Mesendoderm (in vitro differentiated cells): ENCODE measurements around the gene GPR15LG.

Experiments
- DNase-seq: peaks from one replicate; pipeline ENCODE4 v3.0.0; 2013
- H2AK5ac ChIP-seq: 2 replicates; pipeline ENCODE4 v1.6.1; 2013; ENCODE audit warnings: low read length, inconsistent platforms
- H2BK120ac ChIP-seq: 2 replicates; pipeline ENCODE4 v1.6.1; 2013; ENCODE audit warnings: low read depth, mild to moderate bottlenecking, low read length, moderate library complexity, mixed read lengths
- H2BK15ac ChIP-seq: replicated peaks from 2 replicates; pipeline ENCODE4 v1.6.1; 2013; ENCODE audit warnings: low read depth, mild to moderate bottlenecking, moderate library complexity
- H2BK5ac ChIP-seq: 2 replicates; pipeline ENCODE4 v1.6.1; 2013; ENCODE audit warnings: low read length, inconsistent platforms
- H3K18ac ChIP-seq: 2 replicates; pipeline ENCODE4 v1.6.1; 2013; ENCODE audit warnings: mild to moderate bottlenecking, low read length, mixed read lengths
- H3K23ac ChIP-seq: one replicate; pipeline ENCODE4 v1.6.1; 2013; ENCODE audit warnings: low read length
- H3K27ac ChIP-seq: 2 replicates; pipeline ENCODE4 v1.5.1; 2013; ENCODE audit warnings: low read depth, mild to moderate bottlenecking, inconsistent platforms, low read length, moderate library complexity
- H3K27me3 ChIP-seq: 2 replicates; pipeline ENCODE4 v1.6.1; 2013; ENCODE audit warnings: low read length, control low read depth, mild to moderate bottlenecking, inconsistent platforms; ENCODE audit not compliant: insufficient read depth, poor library complexity
- H3K36me3 ChIP-seq: 2 replicates; pipeline ENCODE4 v1.6.1; 2013; ENCODE audit warnings: low read length, inconsistent platforms; ENCODE audit not compliant: control insufficient read depth, insufficient read depth
- H3K4ac ChIP-seq: one replicate; pipeline ENCODE4 v1.6.1; 2013; ENCODE audit warnings: low read depth, mild to moderate bottlenecking, low read length, moderate library complexity
- H3K4me1 ChIP-seq: 2 replicates; pipeline ENCODE4 v1.6.1; 2013; ENCODE audit warnings: low read depth, low read length, inconsistent platforms; ENCODE audit not compliant: control insufficient read depth
- H3K4me2 ChIP-seq: 2 replicates; pipeline ENCODE4 v1.6.1; 2013; ENCODE audit warnings: low read length
- H3K4me3 ChIP-seq: 2 replicates; pipeline ENCODE4 v1.5.1; 2013; ENCODE audit warnings: mild to moderate bottlenecking, low read length
- H3K56ac ChIP-seq: one replicate; pipeline ENCODE4 v1.6.1; 2013; ENCODE audit warnings: low read length
- H3K79me1 ChIP-seq: 2 replicates; pipeline ENCODE4 v1.6.1; 2013; ENCODE audit warnings: low read length, inconsistent platforms
- H3K79me2 ChIP-seq: 2 replicates; pipeline ENCODE4 v1.6.1; 2013; ENCODE audit warnings: mild to moderate bottlenecking, low read length; ENCODE audit not compliant: control insufficient read depth, insufficient read depth
- H3K9ac ChIP-seq: 2 replicates; pipeline ENCODE4 v1.6.1; 2013; ENCODE audit warnings: low read length, inconsistent platforms
- H4K5ac ChIP-seq: one replicate; pipeline ENCODE4 v1.6.1; 2013; ENCODE audit warnings: low read length
- H4K8ac ChIP-seq: one replicate; pipeline ENCODE4 v1.6.1; 2013; ENCODE audit warnings: low read depth, mild to moderate bottlenecking, control low read depth, low read length, moderate library complexity
- WGBS: extraction: QIAGEN DNeasy Blood & Tissue Kit; methylation state at CpG from one replicate; pipeline ENCODE4 v1.1.7; 2013; ENCODE audit warnings: low lambda C conversion rate, missing lambda C conversion rate; ENCODE audit not compliant: insufficient coverage; ENCODE audit errors: extremely low coverage; 5-methylcytosine and 5-hydroxymethylcytosine counted together

GPR15LG gene

DNA sequence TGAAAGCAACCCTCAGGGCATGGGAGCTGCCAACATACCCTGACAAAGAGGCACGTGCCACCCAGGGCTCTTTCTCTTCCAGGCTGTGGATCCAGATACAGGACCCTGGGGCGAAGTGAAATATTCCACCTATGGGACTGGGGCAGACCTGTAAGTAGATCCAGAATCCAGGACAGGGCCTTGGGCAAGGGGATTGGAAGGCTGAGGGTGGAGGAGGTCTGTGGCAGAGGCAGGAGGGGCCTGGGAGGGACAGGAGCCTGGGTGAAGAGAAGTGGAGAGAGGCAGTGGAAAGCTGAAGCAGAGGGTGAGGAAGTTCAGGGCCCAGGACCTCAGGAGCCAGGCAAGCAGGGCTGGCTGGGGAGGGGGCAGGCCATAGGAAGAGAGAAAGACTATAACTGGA lies 38.0 kb downstream of the GPR15LG start:
- Histone ChIP-seq H3K56ac (no peak overlapping the region), H3K18ac (no peak overlapping the region), H3K4me2 (no peak overlapping the region), H2AK5ac (no peak overlapping the region), H3K23ac (peak overlapping the region; percentile 35), H3K27me3 (no peaks in the 10 kb centered on the region), H2BK15ac (no peak overlapping the region), H3K79me1 (no peaks in the 10 kb centered on the region), H3K36me3 (no peaks in the 10 kb centered on the region), H3K4me1 (no peaks in the 10 kb centered on the region), H3K27ac (no peak overlapping the region), H4K8ac (no peak overlapping the region), H3K9ac (no peak overlapping the region), H2BK5ac (no peak overlapping the region), H3K79me2 (no peaks in the 10 kb centered on the region), H3K4ac (no peak overlapping the region), H4K5ac (no peak overlapping the region), H3K4me3 (no peak overlapping the region), H2BK120ac (no peak overlapping the region)
- DNase-seq: no peak
- no CpG with 5 or more reads among the region's 2 CpGs for WGBS

DNA sequence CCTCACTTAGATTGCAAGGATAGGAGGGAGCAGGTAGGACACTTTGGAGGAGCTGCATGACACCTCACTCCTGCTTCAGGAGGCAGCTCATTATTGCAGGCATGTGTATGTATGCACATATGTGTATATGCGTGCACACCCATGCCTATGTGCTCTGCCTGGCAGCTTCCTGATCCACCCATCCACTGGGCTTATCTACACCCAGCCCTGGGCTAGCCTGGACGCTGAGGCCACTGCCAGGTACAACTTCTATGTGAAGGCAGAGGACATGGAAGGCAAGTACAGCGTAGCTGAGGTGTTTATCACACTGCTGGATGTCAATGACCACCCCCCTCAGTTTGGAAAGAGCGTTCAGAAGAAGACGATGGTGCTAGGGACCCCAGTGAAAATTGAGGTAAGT lies 38.4 kb downstream of the GPR15LG start:
- Histone ChIP-seq H3K23ac (no peak overlapping the region), H4K5ac (no peak overlapping the region), H3K4me1 (no peaks in the 10 kb centered on the region), H3K4me3 (no peak overlapping the region), H3K36me3 (no peaks in the 10 kb centered on the region), H4K8ac (no peak overlapping the region), H2BK5ac (no peak overlapping the region), H3K4ac (no peak overlapping the region), H3K4me2 (no peak overlapping the region), H3K18ac (no peak overlapping the region), H2AK5ac (no peak overlapping the region), H3K27me3 (no peaks in the 10 kb centered on the region), H2BK120ac (no peak overlapping the region), H2BK15ac (no peak overlapping the region), H3K79me1 (no peaks in the 10 kb centered on the region), H3K56ac (no peak overlapping the region), H3K79me2 (no peaks in the 10 kb centered on the region), H3K9ac (no peak overlapping the region), H3K27ac (no peak overlapping the region)
- WGBS: no CpG with 5 or more reads among the region's 5 CpGs
- no peak for DNase-seq

DNA sequence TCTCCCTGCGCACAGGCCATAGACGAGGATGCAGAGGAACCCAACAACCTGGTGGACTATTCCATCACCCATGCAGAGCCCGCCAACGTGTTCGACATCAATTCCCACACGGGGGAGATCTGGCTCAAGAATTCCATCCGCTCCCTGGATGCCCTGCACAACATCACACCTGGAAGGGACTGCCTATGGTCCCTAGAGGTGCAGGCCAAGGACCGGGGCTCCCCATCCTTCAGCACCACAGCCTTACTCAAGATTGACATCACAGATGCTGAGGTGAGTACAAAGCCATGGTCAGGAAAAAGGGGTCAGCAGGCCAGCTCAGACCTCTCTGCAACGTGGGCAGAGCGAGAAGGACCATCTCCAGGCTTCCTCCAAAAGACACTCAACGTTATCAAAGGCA lies 39.5 kb downstream of the GPR15LG start:
- Histone ChIP-seq H3K4ac (no peak overlapping the region), H2BK15ac (no peak overlapping the region), H2BK120ac (no peak overlapping the region), H3K23ac (no peak overlapping the region), H3K4me2 (no peak overlapping the region), H3K4me3 (no peak overlapping the region), H3K27me3 (no peaks in the 10 kb centered on the region), H4K8ac (no peak overlapping the region), H2AK5ac (no peak overlapping the region), H3K18ac (no peak overlapping the region), H3K56ac (no peak overlapping the region), H3K79me2 (no peaks in the 10 kb centered on the region), H3K4me1 (no peaks in the 10 kb centered on the region), H3K9ac (no peak overlapping the region), H3K27ac (no peak overlapping the region), H4K5ac (no peak overlapping the region), H3K79me1 (no peaks in the 10 kb centered on the region), H2BK5ac (no peak overlapping the region), H3K36me3 (no peaks in the 10 kb centered on the region)
- no CpG with 5 or more reads among the region's 11 CpGs for WGBS
- DNase-seq: no peak

DNA sequence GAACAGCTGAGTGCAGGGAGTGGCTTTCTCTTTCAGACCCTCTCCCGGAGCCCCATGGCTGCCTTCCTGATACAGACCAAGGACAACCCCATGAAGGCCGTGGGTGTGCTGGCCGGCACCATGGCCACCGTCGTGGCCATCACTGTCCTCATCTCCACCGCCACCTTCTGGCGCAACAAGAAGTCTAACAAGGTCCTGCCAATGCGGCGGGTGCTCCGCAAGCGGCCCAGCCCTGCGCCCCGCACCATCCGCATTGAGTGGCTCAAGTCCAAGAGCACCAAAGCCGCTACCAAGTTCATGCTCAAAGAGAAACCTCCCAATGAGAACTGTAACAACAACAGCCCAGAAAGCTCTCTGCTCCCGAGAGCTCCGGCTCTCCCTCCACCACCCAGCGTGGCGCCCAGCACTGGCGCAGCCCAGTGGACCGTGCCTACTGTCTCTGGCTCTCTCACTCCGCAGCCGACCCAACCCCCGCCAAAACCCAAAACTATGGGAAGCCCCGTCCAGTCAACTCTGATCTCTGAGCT lies 40.5 kb downstream of the GPR15LG start:
- Histone ChIP-seq H2AK5ac (no peak overlapping the region), H3K18ac (no peak overlapping the region), H3K27me3 (no peaks in the 10 kb centered on the region), H4K5ac (no peak overlapping the region), H3K23ac (no peak overlapping the region), H3K27ac (no peak overlapping the region), H3K4me2 (no peak overlapping the region), H2BK120ac (no peak overlapping the region), H3K36me3 (no peaks in the 10 kb centered on the region), H3K9ac (no peak overlapping the region), H3K4me3 (no peak overlapping the region), H3K4ac (no peak overlapping the region), H3K79me2 (no peaks in the 10 kb centered on the region), H3K79me1 (no peaks in the 10 kb centered on the region), H2BK5ac (no peak overlapping the region), H4K8ac (no peak overlapping the region), H3K56ac (no peak overlapping the region), H2BK15ac (no peak overlapping the region), H3K4me1 (no peaks in the 10 kb centered on the region)
- no CpG with 5 or more reads among the region's 25 CpGs for WGBS
- no peak for DNase-seq

DNA sequence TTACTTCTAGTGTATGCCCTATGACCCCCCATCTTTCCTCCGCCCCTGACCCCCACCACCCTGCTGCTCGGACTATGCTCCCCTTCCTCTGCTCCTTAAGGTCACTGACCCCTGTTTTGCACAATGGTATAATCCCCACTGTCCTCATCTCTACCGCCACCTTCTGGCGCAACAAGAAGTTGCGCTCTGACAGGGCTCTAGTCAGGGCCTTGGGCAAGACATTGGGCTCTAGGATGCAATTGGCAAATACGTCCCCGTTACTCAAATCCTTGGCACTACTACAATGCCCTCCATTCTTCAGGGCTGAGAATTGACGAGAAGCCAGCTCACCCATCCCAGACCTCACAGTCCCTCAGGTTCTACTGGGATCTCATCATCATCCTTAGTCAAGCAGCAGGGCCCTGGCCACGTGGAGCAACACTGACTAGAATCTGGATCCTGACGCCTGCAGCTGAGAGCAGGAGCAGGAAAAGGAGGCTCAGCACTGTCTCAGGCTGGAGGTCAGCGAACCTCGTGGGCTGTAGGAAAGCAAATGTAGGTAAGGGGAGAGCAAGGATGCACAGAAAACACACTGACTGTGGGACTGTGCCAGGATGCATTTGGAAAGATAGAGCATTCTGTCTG lies 41.1 kb downstream of the GPR15LG start:
- H3K27me3 ChIP-seq: no peaks in the 10 kb centered on the region
- H3K36me3 ChIP-seq: no peaks in the 10 kb centered on the region
- H4K5ac ChIP-seq: no peak overlapping the region
- H3K79me2 ChIP-seq: no peaks in the 10 kb centered on the region
- WGBS: no CpG with 5 or more reads among the region's 12 CpGs
- H3K79me1 ChIP-seq: no peaks in the 10 kb centered on the region
- H3K4me3 ChIP-seq: no peak overlapping the region
- no peak overlapping the region for H2BK15ac ChIP-seq
- no peak overlapping the region for H2BK120ac ChIP-seq
- H2AK5ac ChIP-seq: no peak overlapping the region
- no peak overlapping the region for H3K18ac ChIP-seq
- H3K4me2 ChIP-seq: no peak overlapping the region
- H2BK5ac ChIP-seq: no peak overlapping the region
- no peak overlapping the region for H3K56ac ChIP-seq
- H3K27ac ChIP-seq: no peak overlapping the region
- no peak overlapping the region for H3K4ac ChIP-seq
- no peaks in the 10 kb centered on the region for H3K4me1 ChIP-seq
- H4K8ac ChIP-seq: no peak overlapping the region
- DNase-seq: peak; percentile 82
- H3K23ac ChIP-seq: no peak overlapping the region
- no peak overlapping the region for H3K9ac ChIP-seq

DNA sequence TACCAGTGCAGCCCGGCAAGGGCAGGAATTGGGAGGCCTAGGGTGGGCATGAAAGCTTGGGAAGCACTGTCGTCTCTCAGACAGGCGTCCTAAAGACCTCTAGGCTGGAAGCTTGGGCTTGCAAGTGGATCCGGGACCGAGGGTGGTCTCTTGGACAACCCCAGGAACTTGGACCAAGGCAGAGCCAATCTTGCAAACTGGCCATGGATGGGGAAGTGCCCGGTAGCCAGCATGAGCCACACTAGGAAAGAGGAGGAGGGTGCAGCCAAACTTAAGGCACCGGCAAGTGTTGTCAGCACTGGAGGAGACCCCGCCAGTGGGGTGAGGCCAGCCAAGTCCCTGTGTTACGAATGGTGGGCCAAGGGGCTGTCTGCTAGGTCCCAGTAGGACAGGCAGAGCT lies 43.2 kb downstream of the GPR15LG start:
- Histone ChIP-seq H3K23ac (no peak overlapping the region), H2BK120ac (no peak overlapping the region), H3K4me3 (no peak overlapping the region), H3K4me2 (no peak overlapping the region), H3K56ac (no peak overlapping the region), H3K9ac (no peak overlapping the region), H4K5ac (no peak overlapping the region), H3K27me3 (no peaks in the 10 kb centered on the region), H2AK5ac (no peak overlapping the region), H4K8ac (no peak overlapping the region), H3K4me1 (no peaks in the 10 kb centered on the region), H2BK15ac (no peak overlapping the region), H3K36me3 (no peaks in the 10 kb centered on the region), H3K18ac (no peak overlapping the region), H3K27ac (no peak overlapping the region), H2BK5ac (no peak overlapping the region), H3K79me1 (no peaks in the 10 kb centered on the region), H3K79me2 (no peaks in the 10 kb centered on the region), H3K4ac (no peak overlapping the region)
- no peak for DNase-seq
- no CpG with 5 or more reads among the region's 9 CpGs for WGBS
